Right lobe of liver (tissue), 6 donors: ENCODE results near the gene GRHL3. TPM values are rescaled to one million over a fixed set of nuclear protein-coding genes. Genes with fewer than 3 reads are reported as not detected.

Experiments
- ATAC-seq, 4 donors: fragments of 200-7000 bp; cut with Tn5 transposase; one replicate each; pipeline ENCODE4 v1.9.1; 2020; ENCODE audit warnings: mild to moderate bottlenecking in 4 of 4, moderate library complexity in 4 of 4
- DNase-seq, 3 donors: peaks; one replicate each; pipeline ENCODE4 v3.0.0-alpha.2; 2020
- H3K27ac ChIP-seq, 3 donors: fragments of 200-600 bp; one replicate each; pipeline ENCODE4 v1.8.0; 2022
- H3K27me3 ChIP-seq, 2 donors: fragments of 200-600 bp; one replicate each; pipeline ENCODE4 v1.8.0; 2022
- H3K36me3 ChIP-seq, 4 donors: fragments of 200-600 bp; sonication (generic) in 1 of 4; one replicate each; pipeline versions ENCODE4 v1.5.1 to v1.8.0; 2017 to 2022; ENCODE audit warnings: control low read depth in 1 of 4
- H3K4me1 ChIP-seq, 4 donors: fragments of 200-600 bp; sonication (generic) in 1 of 4; one replicate each; pipeline versions ENCODE4 v1.5.1 to v1.8.0; 2017 to 2022; ENCODE audit warnings: control low read depth in 1 of 4
- H3K4me3 ChIP-seq, 3 donors: fragments of 200-600 bp; one replicate each; pipeline ENCODE4 v1.8.0; 2022
- H3K9me3 ChIP-seq, 4 donors: fragments of 200-600 bp; sonication (generic) in 1 of 4; one replicate each; pipeline versions ENCODE4 v1.5.1 to v1.8.0; 2017 to 2022; ENCODE audit warnings: control low read depth in 1 of 4
- POLR2A ChIP-seq: fragments of 450-650 bp; IDR thresholded peaks from one replicate; pipeline ENCODE4 v1.6.1; 2017; ENCODE audit warnings: antibody characterized with exemption, mild to moderate bottlenecking
- WGBS: methylation state at CpG from one replicate; pipeline ENCODE4 v1.1.6; 2018; ENCODE audit warnings: low coverage, low lambda C conversion rate; ENCODE audit not compliant: insufficient coverage; ENCODE audit errors: missing lambda C conversion rate; 5-methylcytosine and 5-hydroxymethylcytosine counted together
- intact Hi-C, 2 donors: fragments of 100-400 bp; cut with DNase I; formaldehyde crosslinking; loops; one replicate each; pipeline versions ENCODE4 v1.11.2 to v1.14.1; 2022
- total RNA-seq, 6 experiments: library from RNA; depleted of rRNA in 2 of 6; stranded (reverse); fragments of >200 nt in 2 of 6; fragmentation: NEBNext Ultra II Directional in 3 of 6; extraction: Animal tissue kit (Norgen Biotek cat#: 25700) in 3 of 6; gene quantifications; one replicate each; pipeline versions ENCODE4 v1.1.0 to v1.2.4, GENCODE V29; 2016 to 2023
- TF ChIP-seq, protein P1 (sequence below), 4 donors: fragments of 200-600 bp in 3 of 4; fragments of 450-650 bp in 1 of 4; IDR thresholded peaks; one replicate each; pipeline versions ENCODE4 v1.5.1 to v1.8.0; 2016 to 2022; ENCODE audit warnings: antibody characterized with exemption in 4 of 4, mild to moderate bottlenecking in 2 of 4
- donor health status: DM: no; HTN: yes; CAD: no.
- donor health status: DM: no; HTN: no; CAD: no.
- donor health status: DM: no; HTN: no; CAD: no.
- donor health status: DM: no; HTN: yes; CAD: no.
- donor health status: DM: no; HTN: yes; CAD: no.

The GRHL3 gene
- total RNA-seq, 6 experiments from 2014 or later = 0.20 to 1.00 (median 0.26) TPM; not detected in 1

DNA sequence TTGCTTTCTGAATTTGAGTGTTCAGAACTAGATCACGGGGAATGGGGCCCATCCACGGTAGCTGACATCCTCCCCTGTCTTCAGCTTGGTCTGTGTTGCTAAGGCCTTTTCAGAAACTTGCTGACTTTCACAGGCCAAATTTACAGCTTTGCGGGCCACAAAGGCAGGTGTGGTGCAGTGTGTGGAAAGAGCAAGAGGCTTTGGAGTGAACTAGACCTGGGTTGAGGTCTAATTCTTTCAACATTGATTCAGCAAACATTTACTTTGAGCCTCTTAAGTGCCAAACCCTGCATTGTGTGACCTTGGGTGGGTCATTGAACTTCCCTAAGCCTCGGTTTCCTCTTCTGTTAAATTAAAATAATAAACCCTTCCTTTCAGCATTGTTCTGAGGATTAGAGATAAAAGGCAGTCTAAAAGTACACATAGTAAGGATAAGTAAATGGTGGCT, 70.1 kb downstream of the GRHL3 start:
- intact Hi-C loops = no loop called here
- peak in 1 of 3 donors; percentile 48 for DNase-seq
- peak; percentile 3 to 41 (median 23) for ATAC-seq
- no peaks in the 10 kb centered on the region for H3K36me3 ChIP-seq
- H3K4me3 ChIP-seq = no peak overlapping the region
- 38% methylated on average over 4 of the region's 4 CpGs for WGBS
- H3K4me1 ChIP-seq = peaks cover 0 to 45% (median 20%) of the 10 kb centered on the region in 4 donors
- no peaks in the 10 kb centered on the region for H3K27me3 ChIP-seq
- H3K27ac ChIP-seq = peak overlapping the region in 1 of 3 donors; percentile 60
- TF ChIP-seq, protein P1, sequence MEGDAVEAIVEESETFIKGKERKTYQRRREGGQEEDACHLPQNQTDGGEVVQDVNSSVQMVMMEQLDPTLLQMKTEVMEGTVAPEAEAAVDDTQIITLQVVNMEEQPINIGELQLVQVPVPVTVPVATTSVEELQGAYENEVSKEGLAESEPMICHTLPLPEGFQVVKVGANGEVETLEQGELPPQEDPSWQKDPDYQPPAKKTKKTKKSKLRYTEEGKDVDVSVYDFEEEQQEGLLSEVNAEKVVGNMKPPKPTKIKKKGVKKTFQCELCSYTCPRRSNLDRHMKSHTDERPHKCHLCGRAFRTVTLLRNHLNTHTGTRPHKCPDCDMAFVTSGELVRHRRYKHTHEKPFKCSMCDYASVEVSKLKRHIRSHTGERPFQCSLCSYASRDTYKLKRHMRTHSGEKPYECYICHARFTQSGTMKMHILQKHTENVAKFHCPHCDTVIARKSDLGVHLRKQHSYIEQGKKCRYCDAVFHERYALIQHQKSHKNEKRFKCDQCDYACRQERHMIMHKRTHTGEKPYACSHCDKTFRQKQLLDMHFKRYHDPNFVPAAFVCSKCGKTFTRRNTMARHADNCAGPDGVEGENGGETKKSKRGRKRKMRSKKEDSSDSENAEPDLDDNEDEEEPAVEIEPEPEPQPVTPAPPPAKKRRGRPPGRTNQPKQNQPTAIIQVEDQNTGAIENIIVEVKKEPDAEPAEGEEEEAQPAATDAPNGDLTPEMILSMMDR (IDR thresholded peaks at IDR 0.05) = no peak
- TF ChIP-seq POLR2A = no peak
- no peaks in the 10 kb centered on the region for H3K9me3 ChIP-seq

DNA sequence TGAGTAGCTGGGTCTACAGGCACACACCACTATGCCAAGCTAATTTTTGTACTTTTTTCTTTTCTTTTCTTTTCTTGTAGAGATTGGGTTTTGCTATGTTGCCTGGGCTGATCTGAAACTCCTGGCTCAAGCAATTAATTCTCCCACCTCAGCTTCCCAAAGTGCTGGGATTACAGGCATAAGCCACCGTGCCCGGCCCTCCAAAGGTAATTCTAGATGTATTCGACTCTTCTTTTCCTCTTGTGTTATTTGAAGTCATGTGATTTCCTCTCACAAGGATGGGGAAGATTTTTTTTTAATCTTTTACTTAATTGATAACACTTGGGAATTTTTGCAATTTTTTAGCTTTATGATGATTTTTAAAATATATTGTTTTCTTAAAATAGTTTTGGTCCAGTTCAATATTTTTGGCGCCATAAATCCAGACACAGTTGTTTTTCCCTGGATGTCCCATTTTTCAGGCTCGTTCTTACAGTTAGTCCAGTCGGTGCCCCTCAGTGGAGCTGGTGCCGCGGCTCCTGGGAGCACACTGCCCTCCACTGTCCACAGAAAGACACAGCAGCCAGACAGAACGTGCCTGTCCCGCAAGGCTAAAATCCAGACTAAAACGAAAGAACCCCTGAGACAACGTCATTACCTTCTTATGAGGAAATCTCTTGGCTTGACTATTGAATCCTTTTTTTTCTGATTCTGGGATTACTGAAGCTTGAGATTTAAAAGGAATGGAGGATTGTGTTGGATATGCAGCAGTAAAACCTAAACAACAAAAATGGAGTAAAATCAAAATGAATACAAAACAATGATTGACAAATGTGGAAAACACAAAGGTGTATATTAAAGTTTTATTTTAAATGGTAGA, 72.0 kb downstream of the GRHL3 start:
- Histone ChIP-seq H3K4me3 (peak overlapping the region in 2 of 3 donors; percentile 3), H3K36me3 (no peaks in the 10 kb centered on the region), H3K4me1 (peaks cover 0 to 45% (median 20%) of the 10 kb centered on the region in 4 donors), H3K27ac (peak overlapping the region; percentile 30 to 54 (median 46)), H3K27me3 (no peaks in the 10 kb centered on the region), H3K9me3 (no peaks in the 10 kb centered on the region)
- WGBS = 8% methylated on average over 12 of the region's 12 CpGs
- DNase-seq (peak; percentile 78 to 80 (median 79)), ATAC-seq (peak; percentile 84 to 89 (median 86))
- intact Hi-C loops = loop anchor here (5.0 to 10.0 kb wide), 2 partner anchors 189 to 316 kb away; no protein-coding TSS in a partner anchor
- TF ChIP-seq POLR2A = no peak
- TF ChIP-seq, protein P1 (IDR thresholded peaks at IDR 0.05) = peak; percentile 93 to 96 (median 95)

DNA sequence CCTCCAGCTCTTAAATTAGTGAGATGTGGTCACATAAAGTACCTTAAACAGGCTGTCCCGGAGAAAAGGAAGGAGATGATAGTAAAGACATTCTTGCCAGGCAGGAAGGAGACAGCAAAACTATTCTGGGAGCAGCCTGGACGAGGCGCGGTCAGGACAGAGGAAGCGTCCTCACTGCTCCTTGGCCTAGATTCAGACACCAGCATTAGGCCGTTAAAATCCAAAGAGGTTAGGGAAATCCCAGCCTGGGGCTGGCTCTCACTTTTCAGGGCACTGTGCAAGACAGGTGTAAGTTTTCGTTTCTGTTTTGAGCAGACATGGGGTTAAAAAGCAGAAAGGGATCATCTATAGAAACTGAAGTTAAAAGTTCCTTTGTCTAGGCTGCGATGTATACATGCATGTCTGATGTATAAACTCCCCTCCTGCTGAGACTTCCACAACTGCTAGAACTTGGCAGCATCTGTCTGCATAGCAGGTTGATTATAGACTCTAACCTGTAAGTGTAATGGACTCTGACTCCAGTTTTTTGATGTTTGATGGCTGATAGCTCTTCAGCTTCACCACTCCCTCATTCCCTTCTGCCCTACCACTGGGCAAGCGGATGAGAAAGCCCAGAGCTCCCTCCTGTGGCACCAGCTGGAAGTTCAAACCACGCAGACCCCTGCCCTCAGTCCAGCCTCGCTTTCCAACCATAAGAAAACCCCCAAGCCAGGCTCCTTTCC, 72.9 kb downstream of the GRHL3 start:
- Histone ChIP-seq H3K4me3 (peak overlapping the region in 1 of 3 donors; percentile 3), H3K27ac (peak overlapping the region; percentile 30 to 54 (median 46)), H3K27me3 (no peaks in the 10 kb centered on the region), H3K4me1 (peaks cover 0 to 44% (median 20%) of the 10 kb centered on the region in 4 donors), H3K9me3 (no peaks in the 10 kb centered on the region), H3K36me3 (no peaks in the 10 kb centered on the region)
- intact Hi-C loops = loop anchor here (5.0 to 10.0 kb wide), 2 partner anchors 190 to 317 kb away; no protein-coding TSS in a partner anchor
- ATAC-seq = peak; percentile 77 to 87 (median 81)
- peak in 2 of 3 donors; percentile 57 to 79 for DNase-seq
- WGBS = 15% methylated on average over 11 of the region's 11 CpGs
- no peak for TF ChIP-seq POLR2A
- TF ChIP-seq, protein P1 (IDR thresholded peaks at IDR 0.05) = peak; percentile 73 to 84 (median 80)

DNA sequence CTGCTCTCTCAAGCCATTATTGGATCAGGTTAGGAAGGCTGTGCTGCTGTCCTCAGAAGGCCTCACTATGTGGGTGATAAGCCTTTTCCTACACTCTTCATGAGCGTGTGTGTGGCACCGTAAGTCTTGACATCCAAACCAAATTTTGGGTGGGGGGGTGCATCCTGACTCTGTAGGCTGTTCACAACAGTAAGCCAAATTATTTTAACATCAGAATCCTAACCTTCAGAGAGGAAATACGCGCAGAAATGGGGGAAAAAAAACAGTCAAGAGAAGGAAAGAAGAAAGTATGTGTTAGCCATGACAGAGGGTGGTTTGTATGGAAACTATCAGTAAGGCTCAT, 73.4 kb downstream of the GRHL3 start:
- WGBS = 62% methylated on average over 4 of the region's 4 CpGs
- ATAC-seq = no peak
- peaks cover 0 to 39% (median 17%) of the 10 kb centered on the region in 4 donors for H3K4me1 ChIP-seq
- H3K4me3 ChIP-seq = no peak overlapping the region
- intact Hi-C loops = loop anchor here (5.0 to 10.0 kb wide), 2 partner anchors 190 to 318 kb away; no protein-coding TSS in a partner anchor
- H3K36me3 ChIP-seq = no peaks in the 10 kb centered on the region
- no peaks in the 10 kb centered on the region for H3K27me3 ChIP-seq
- no peak overlapping the region for H3K27ac ChIP-seq
- no peaks in the 10 kb centered on the region for H3K9me3 ChIP-seq
- DNase-seq = no peak
- no peak for TF ChIP-seq POLR2A
- TF ChIP-seq, protein P1 (IDR thresholded peaks at IDR 0.05) = no peak
